Stimulated activated effector memory CD8-positive, alpha-beta T cell treated with anti-CD3 and anti-CD28 coated beads, Interleukin-12 subunit alpha, Interleukin-12 subunit beta, amount 100 ng/mL, for 72 hours (primary cell): ENCODE measurements around the gene ZNF112.
A peak's percentile ranks its signal among the peaks of the same experiment; 100 is the strongest.

Experiments used
- ATAC-seq: fragments of 150-1000 bp; cut with Tn5 transposase; 2 replicates; pipeline ENCODE4 v1.10.0; 2021
- DNase-seq, 2 donors: peaks; one replicate each; pipeline ENCODE4 v3.0.0; 2021 to 2022; ENCODE audit warnings: low spot score in 2 of 2
- H3K27ac Mint-ChIP-seq: one replicate; pipeline ENCODE4 v1.8.0; 2022; ENCODE audit warnings: mild to moderate bottlenecking, mixed read lengths
- H3K36me3 Mint-ChIP-seq: one replicate; pipeline ENCODE4 v1.8.0; 2022; ENCODE audit warnings: mild to moderate bottlenecking, mixed read lengths
- H3K4me1 Mint-ChIP-seq: one replicate; pipeline ENCODE4 v1.8.0; 2022; ENCODE audit warnings: mixed read lengths
- H3K4me3 Mint-ChIP-seq: one replicate; pipeline ENCODE4 v1.8.0; 2022; ENCODE audit warnings: mild to moderate bottlenecking, mixed read lengths
- H3K9me3 Mint-ChIP-seq: one replicate; pipeline ENCODE4 v1.8.0; 2022; ENCODE audit warnings: mixed read lengths

The ZNF112 gene

GRCh38 chr19:44306283-44306682 lies 50.2 kb downstream of the ZNF112 start:
- peaks cover 12% of the 10 kb centered on the region for H3K36me3 Mint-ChIP-seq
- DNase-seq (no peak), ATAC-seq (no peak)
- H3K4me3 Mint-ChIP-seq, result no peak overlapping the region
- no peak overlapping the region for H3K27ac Mint-ChIP-seq
- peaks cover 10% of the 10 kb centered on the region for H3K4me1 Mint-ChIP-seq
- H3K9me3 Mint-ChIP-seq, result peaks cover 12% of the 10 kb centered on the region

GRCh38 chr19:44305457-44305856 lies 51.0 kb downstream of the ZNF112 start:
- H3K4me3 Mint-ChIP-seq, result peak overlapping the region; percentile 81
- no peak overlapping the region for H3K27ac Mint-ChIP-seq
- peaks cover 10% of the 10 kb centered on the region for H3K4me1 Mint-ChIP-seq
- DNase-seq (no peak), ATAC-seq (no peak)
- peaks cover 12% of the 10 kb centered on the region for H3K9me3 Mint-ChIP-seq
- peaks cover 21% of the 10 kb centered on the region for H3K36me3 Mint-ChIP-seq

- peak; percentile 95 for ATAC-seq
- Mint-ChIP-seq H3K27ac (peak within 1 kb of the TSS; percentile 85), H3K36me3 (peaks cover 28% of the 10 kb centered on the region), H3K9me3 (peaks cover 8% of the 10 kb centered on the region), H3K4me1 (peaks cover 10% of the 10 kb centered on the region), H3K4me3 (peak within 1 kb of the TSS; percentile 81)
- DNase-seq, result peak; percentile 50 to 86
These were observed 51.8 kb downstream of the ZNF112 start, which contains the start of gene ZNF235 for GRCh38 chr19:44304659-44305193. Gene ZNF235 (minus strand): TSS chr19:44305025. CDS start chr19:44303404, 1,621 bp downstream.

- H3K4me1 Mint-ChIP-seq, result peaks cover 10% of the 10 kb centered on the region
- H3K36me3 Mint-ChIP-seq, result peaks cover 35% of the 10 kb centered on the region
- ATAC-seq, result peak; percentile 47
- peaks cover 8% of the 10 kb centered on the region for H3K9me3 Mint-ChIP-seq
- H3K4me3 Mint-ChIP-seq, result peak overlapping the region; percentile 81
- no peak for DNase-seq
- H3K27ac Mint-ChIP-seq, result peak overlapping the region; percentile 85
These were observed 52.4 kb downstream of the ZNF112 start for GRCh38 chr19:44303976-44304568.

- Mint-ChIP-seq H3K4me3 (peak overlapping the region; percentile 81), H3K36me3 (peaks cover 42% of the 10 kb centered on the region), H3K4me1 (peaks cover 10% of the 10 kb centered on the region), H3K27ac (no peak overlapping the region), H3K9me3 (peaks cover 8% of the 10 kb centered on the region)
- ATAC-seq, result no peak
- DNase-seq, result no peak
These were observed 53.2 kb downstream of the ZNF112 start for GRCh38 chr19:44303320-44303719.

GRCh38 chr19:44284968-44285367 lies 71.5 kb downstream of the ZNF112 start:
- ATAC-seq (no peak), DNase-seq (no peak)
- Mint-ChIP-seq H3K4me3 (no peak overlapping the region), H3K4me1 (no peaks in the 10 kb centered on the region), H3K9me3 (peaks cover 38% of the 10 kb centered on the region), H3K27ac (no peak overlapping the region), H3K36me3 (peaks cover 26% of the 10 kb centered on the region)

GRCh38 chr19:44282846-44283245 lies 73.6 kb downstream of the ZNF112 start:
- H3K9me3 Mint-ChIP-seq, result peaks cover 43% of the 10 kb centered on the region
- no peak overlapping the region for H3K27ac Mint-ChIP-seq
- H3K4me3 Mint-ChIP-seq, result no peak overlapping the region
- peaks cover 5% of the 10 kb centered on the region for H3K36me3 Mint-ChIP-seq
- no peaks in the 10 kb centered on the region for H3K4me1 Mint-ChIP-seq
- DNase-seq (no peak), ATAC-seq (no peak)

GRCh38 chr19:44280916-44281315 lies 75.6 kb downstream of the ZNF112 start:
- no peaks in the 10 kb centered on the region for H3K4me1 Mint-ChIP-seq
- H3K36me3 Mint-ChIP-seq, result no peaks in the 10 kb centered on the region
- no peak overlapping the region for H3K27ac Mint-ChIP-seq
- no peak overlapping the region for H3K4me3 Mint-ChIP-seq
- DNase-seq (no peak), ATAC-seq (no peak)
- peaks cover 44% of the 10 kb centered on the region for H3K9me3 Mint-ChIP-seq

GRCh38 chr19:44278181-44278690 lies 78.2 kb downstream of the ZNF112 start:
- no peak for ATAC-seq
- no peak for DNase-seq
- H3K36me3 Mint-ChIP-seq, result no peaks in the 10 kb centered on the region
- no peak overlapping the region for H3K27ac Mint-ChIP-seq
- H3K4me1 Mint-ChIP-seq, result no peaks in the 10 kb centered on the region
- peaks cover 46% of the 10 kb centered on the region for H3K9me3 Mint-ChIP-seq
- no peak overlapping the region for H3K4me3 Mint-ChIP-seq

- Mint-ChIP-seq H3K27ac (no peak overlapping the region), H3K9me3 (peaks cover 47% of the 10 kb centered on the region), H3K4me1 (no peaks in the 10 kb centered on the region), H3K4me3 (no peak overlapping the region), H3K36me3 (no peaks in the 10 kb centered on the region)
- ATAC-seq (no peak), DNase-seq (no peak)
These were observed 79.1 kb downstream of the ZNF112 start for GRCh38 chr19:44277331-44277730.
